H9 (cell line): ENCODE measurements around the gene ILF2. TPM values are rescaled to one million over a fixed set of nuclear protein-coding genes. Genes with fewer than 3 reads are reported as not detected.

Experiments
- DNase-seq: peaks from one replicate; pipeline ENCODE4 v3.0.0-alpha.2; 2017
- H2AFZ ChIP-seq: one replicate; pipeline ENCODE4 v1.6.1; 2013; ENCODE audit warnings: mild to moderate bottlenecking, low read length, control low read depth, moderate library complexity
- H2AK5ac ChIP-seq: 2 replicates; pipeline ENCODE4 v1.6.1; 2013; ENCODE audit warnings: low read length, control low read depth, mixed read lengths; ENCODE audit not compliant: insufficient read length
- H2BK120ac ChIP-seq: one replicate; pipeline ENCODE4 v1.6.1; 2013; ENCODE audit warnings: low read depth, mild to moderate bottlenecking, low read length, control low read depth, inconsistent platforms; ENCODE audit not compliant: poor library complexity, severe bottlenecking
- H2BK12ac ChIP-seq: 2 replicates; pipeline ENCODE4 v1.6.1; 2013; ENCODE audit warnings: low read length, control low read depth, mixed read lengths, low read depth; ENCODE audit not compliant: insufficient read length
- H2BK15ac ChIP-seq: 2 replicates; pipeline ENCODE4 v1.6.1; 2013; ENCODE audit warnings: low read depth, low read length, control low read depth
- H2BK20ac ChIP-seq: one replicate; pipeline ENCODE4 v1.6.1; 2013; ENCODE audit warnings: low read depth, mild to moderate bottlenecking, low read length, control low read depth, inconsistent platforms; ENCODE audit not compliant: poor library complexity, severe bottlenecking
- H2BK5ac ChIP-seq: 2 replicates; pipeline ENCODE4 v1.6.1; 2013; ENCODE audit warnings: low read length, control low read depth, mixed read lengths; ENCODE audit not compliant: insufficient read length
- H3K14ac ChIP-seq: 2 replicates; pipeline ENCODE4 v1.6.1; 2013; ENCODE audit warnings: low read length, control low read depth; ENCODE audit not compliant: insufficient read depth
- H3K18ac ChIP-seq: 2 replicates; pipeline ENCODE4 v1.6.1; 2013; ENCODE audit warnings: low read depth, mild to moderate bottlenecking, mixed read lengths, low read length, control low read depth; ENCODE audit not compliant: insufficient read length
- H3K23ac ChIP-seq: 2 replicates; pipeline ENCODE4 v1.6.1; 2013; ENCODE audit warnings: low read length, control low read depth, mixed read lengths, low read depth; ENCODE audit not compliant: insufficient read length
- H3K23me2 ChIP-seq: 2 replicates; pipeline ENCODE4 v1.6.1; 2013; ENCODE audit warnings: low read depth, mild to moderate bottlenecking, mixed read lengths, low read length, control low read depth; ENCODE audit not compliant: insufficient read length, poor library complexity, severe bottlenecking
- H3K27ac ChIP-seq: 2 replicates; pipeline ENCODE4 v1.5.1; 2013; ENCODE audit warnings: low read length, control low read depth, mixed read lengths, low read depth; ENCODE audit not compliant: insufficient read length
- H3K27me3 ChIP-seq: 2 replicates; pipeline ENCODE4 v1.6.1; 2013; ENCODE audit warnings: low read length, control low read depth, inconsistent platforms; ENCODE audit not compliant: insufficient read depth
- H3K4ac ChIP-seq: 2 replicates; pipeline ENCODE4 v1.6.1; 2013; ENCODE audit warnings: low read depth, mild to moderate bottlenecking, control low read depth, inconsistent platforms, low read length, moderate library complexity
- H3K4me1 ChIP-seq: 2 replicates; pipeline ENCODE4 v1.6.1; 2013; ENCODE audit warnings: low read length, control low read depth, inconsistent platforms; ENCODE audit not compliant: insufficient read depth
- H3K4me2 ChIP-seq: 2 replicates; pipeline ENCODE4 v1.6.1; 2013; ENCODE audit warnings: low read length, control low read depth, mixed read lengths; ENCODE audit not compliant: insufficient read length, insufficient read depth
- H3K56ac ChIP-seq: 2 replicates; pipeline ENCODE4 v1.6.1; 2013; ENCODE audit warnings: low read depth, mild to moderate bottlenecking, mixed read lengths, low read length, control low read depth; ENCODE audit not compliant: insufficient read length
- H3K79me1 ChIP-seq: 2 replicates; pipeline ENCODE4 v1.6.1; 2013; ENCODE audit warnings: low read depth, mild to moderate bottlenecking, moderate library complexity, low read length, control low read depth, inconsistent platforms; ENCODE audit not compliant: insufficient read depth, poor library complexity, severe bottlenecking
- H3K79me2 ChIP-seq: 2 replicates; pipeline ENCODE4 v1.6.1; 2013; ENCODE audit warnings: low read length, control low read depth, inconsistent platforms; ENCODE audit not compliant: insufficient read depth
- H3K9ac ChIP-seq: 2 replicates; pipeline ENCODE4 v1.6.1; 2013; ENCODE audit warnings: low read length, control low read depth, mixed read lengths; ENCODE audit not compliant: insufficient read length; ENCODE audit errors: extremely low read depth
- H3K9me3 ChIP-seq: one replicate; pipeline ENCODE4 v1.6.1; 2013; ENCODE audit warnings: low read depth, low read length, inconsistent platforms; ENCODE audit not compliant: control insufficient read depth
- H3T11ph ChIP-seq: one replicate; pipeline ENCODE4 v1.6.1; 2013; ENCODE audit warnings: mild to moderate bottlenecking, low read length, control low read depth, inconsistent platforms
- H4K20me1 ChIP-seq: one replicate; pipeline ENCODE4 v1.6.1; 2013; ENCODE audit not compliant: control insufficient read depth, insufficient read length, insufficient read depth
- H4K5ac ChIP-seq: 2 replicates; pipeline ENCODE4 v1.6.1; 2013; ENCODE audit warnings: low read depth, mild to moderate bottlenecking, mixed read lengths, low read length, control low read depth; ENCODE audit not compliant: insufficient read length
- H4K8ac ChIP-seq: replicated peaks from 2 replicates; pipeline ENCODE4 v1.6.1; 2013; ENCODE audit warnings: low read length, control low read depth, mixed read lengths, low read depth; ENCODE audit not compliant: insufficient read length
- H4K91ac ChIP-seq: 2 replicates; pipeline ENCODE4 v1.6.1; 2013; ENCODE audit warnings: low read depth, mild to moderate bottlenecking, moderate library complexity, mixed read lengths, low read length, control low read depth; ENCODE audit not compliant: insufficient read length
- H3K27ac Mint-ChIP-seq, 3 experiments: 2 replicates in 2 of 3; 3 replicates in 1 of 3; pipeline ENCODE4 v1.8.0; 2020 to 2021; ENCODE audit warnings: mixed read lengths in 3 of 3, mild to moderate bottlenecking in 1 of 3, moderate library complexity in 1 of 3
- H3K27me3 Mint-ChIP-seq: 2 replicates; pipeline ENCODE4 v1.8.0; 2021; ENCODE audit warnings: low read depth, mild to moderate bottlenecking, moderate library complexity, mixed read lengths
- H3K36me3 Mint-ChIP-seq, 3 experiments: 2 replicates in 2 of 3; 3 replicates in 1 of 3; pipeline ENCODE4 v1.8.0; 2020 to 2021; ENCODE audit warnings: low read depth in 3 of 3, mixed read lengths in 3 of 3; ENCODE audit not compliant: insufficient read depth in 1 of 3
- H3K4me1 Mint-ChIP-seq, 2 experiments: 2 replicates each; pipeline ENCODE4 v1.8.0; 2020; ENCODE audit warnings: mixed read lengths in 2 of 2
- H3K4me3 Mint-ChIP-seq, 2 experiments: 2 replicates in 1 of 2; 3 replicates in 1 of 2; pipeline ENCODE4 v1.8.0; 2020 to 2021; ENCODE audit warnings: mild to moderate bottlenecking in 2 of 2, mixed read lengths in 2 of 2, moderate library complexity in 1 of 2
- H3K9me3 Mint-ChIP-seq, 2 experiments: 2 replicates in 1 of 2; 3 replicates in 1 of 2; pipeline ENCODE4 v1.8.0; 2020; ENCODE audit warnings: mild to moderate bottlenecking in 2 of 2, mixed read lengths in 2 of 2, moderate library complexity in 1 of 2
- CTCF ChIP-seq: fragments of 200-600 bp; sonication (generic); conservative IDR thresholded peaks from 3 replicates; pipeline ENCODE4 v1.8.0; 2021; ENCODE audit warnings: antibody characterized with exemption, mild to moderate bottlenecking
- WGBS: extraction: QIAGEN DNeasy Blood & Tissue Kit; methylation state at CpG from one replicate; pipeline ENCODE4 v1.1.7; 2013; ENCODE audit warnings: missing lambda C conversion rate, low lambda C conversion rate, mixed read lengths; ENCODE audit not compliant: insufficient read length; ENCODE audit errors: extremely low coverage; 5-methylcytosine and 5-hydroxymethylcytosine counted together
- total RNA-seq: library from RNA; stranded (reverse); gene quantifications from 2 replicates; pipeline ENCODE4 v1.2.1, GENCODE V29; 2021

The ILF2 gene
- total RNA-seq, 1 experiment from 2014 or later, result 357 TPM

- Mint-ChIP-seq H3K9me3 (no peaks in the 10 kb centered on the region; a peak in 1 of 5 replicates), H3K4me1 (peaks cover 9% of the 10 kb centered on the region in 2 experiments), H3K27me3 (no peaks in the 10 kb centered on the region), H3K4me3 (no peak overlapping the region), H3K27ac (peak overlapping the region in 2 of 3 experiments; percentile 12 to 79; a peak in 3 of 7 replicates), H3K36me3 (peaks cover 26 to 71% (median 46%) of the 10 kb centered on the region in 3 experiments)
- Histone ChIP-seq H3K23ac (no peak overlapping the region), H3K27ac (no peak overlapping the region), H3K14ac (no peak overlapping the region), H2BK120ac (no peak overlapping the region), H2BK5ac (no peak overlapping the region), H3K9me3 (no peaks in the 10 kb centered on the region), H3K23me2 (peaks cover 5% of the 10 kb centered on the region), H3K4me2 (no peak overlapping the region), H3K79me1 (peaks cover 5% of the 10 kb centered on the region), H3K18ac (no peak overlapping the region), H2AK5ac (no peak overlapping the region), H4K20me1 (no peaks in the 10 kb centered on the region), H2BK15ac (no peak overlapping the region), H4K5ac (no peak overlapping the region), H3K4ac (no peak overlapping the region), H3K79me2 (no peaks in the 10 kb centered on the region; the same call in 1 of the 2 replicates), H2BK12ac (no peak overlapping the region), H4K91ac (no peak overlapping the region), H2BK20ac (no peak overlapping the region), H2AFZ (no peak overlapping the region), H4K8ac (no peak overlapping the region), H3K4me1 (0 out of 2 replicates have a peak, but pooled peaks cover 2% of the 10 kb centered on the region), H3T11ph (no peak overlapping the region), H3K56ac (no peak overlapping the region), H3K27me3 (no peaks in the 10 kb centered on the region), H3K9ac (no peak overlapping the region)
- no peak for DNase-seq
- no peak for TF ChIP-seq CTCF
- no CpG with 5 or more reads among the region's 2 CpGs for WGBS
Measured at GRCh38 chr1:153662269-153662668, 8.5 kb downstream of the ILF2 start.
